GM12892 (cell line): ENCODE data around the gene PSD2.

Source experiments
- POLR2A ChIP-seq: IDR thresholded peaks from 2 replicates; pipeline ENCODE4 v1.6.1; 2011; ENCODE audit warnings: low read depth, low read length, control low read depth
- POLR2AphosphoS5 ChIP-seq: IDR thresholded peaks from 2 replicates; pipeline ENCODE4 v1.6.1; 2011; ENCODE audit warnings: low read depth, low read length, control low read depth

- TF ChIP-seq POLR2AphosphoS5, result no peak
- TF ChIP-seq POLR2A, result no peak
Observed at GRCh38 chr5:139863361-139863760, 67.8 kb downstream of the PSD2 start.
